Karpas-422 (cell line): ENCODE results near the gene SEZ6. TPM values are rescaled to one million over a fixed set of nuclear protein-coding genes. Genes with fewer than 3 reads are reported as not detected.

Source experiments
- DNase-seq: peaks from one replicate; pipeline ENCODE4 v3.0.0-alpha.2; 2015
- H2AFZ ChIP-seq: fragments of 200-600 bp; sonication (generic); 2 replicates; pipeline ENCODE4 v1.6.1; 2014; ENCODE audit warnings: antibody characterized with exemption, low read length, mixed read lengths
- H3K27ac ChIP-seq: fragments of 200-600 bp; sonication (generic); 2 replicates; pipeline ENCODE4 v1.5.1; 2014; ENCODE audit warnings: mild to moderate bottlenecking, low read length, moderate library complexity
- H3K27me3 ChIP-seq: fragments of 200-600 bp; sonication (generic); 2 replicates; pipeline ENCODE4 v1.6.1; 2014; ENCODE audit warnings: low read length, mixed read lengths
- H3K36me3 ChIP-seq: fragments of 200-600 bp; sonication (generic); 2 replicates; pipeline ENCODE4 v1.6.1; 2014; ENCODE audit warnings: low read length, mixed read lengths; ENCODE audit not compliant: insufficient read depth
- H3K4me1 ChIP-seq: fragments of 200-600 bp; sonication (generic); 2 replicates; pipeline ENCODE4 v1.6.1; 2014; ENCODE audit warnings: mild to moderate bottlenecking, low read length, mixed read lengths
- H3K4me2 ChIP-seq: fragments of 200-600 bp; sonication (generic); 2 replicates; pipeline ENCODE4 v1.6.1; 2014; ENCODE audit warnings: low read length, low read depth, mild to moderate bottlenecking; ENCODE audit not compliant: poor library complexity, severe bottlenecking
- H3K4me3 ChIP-seq: fragments of 200-600 bp; sonication (generic); 2 replicates; pipeline ENCODE4 v1.5.1; 2014; ENCODE audit warnings: mild to moderate bottlenecking, antibody characterized with exemption, low read length, mixed read lengths
- H3K79me2 ChIP-seq: fragments of 200-600 bp; sonication (generic); 2 replicates; pipeline ENCODE4 v1.6.1; 2014; ENCODE audit warnings: mild to moderate bottlenecking, low read length, mixed read lengths
- H3K9ac ChIP-seq: fragments of 200-600 bp; sonication (generic); 2 replicates; pipeline ENCODE4 v1.6.0; 2014; ENCODE audit warnings: low read length
- H3K9me2 ChIP-seq: fragments of 200-600 bp; sonication (generic), shearing (Covaris generic); replicated peaks from 2 replicates; pipeline ENCODE4 v1.6.0; 2014; ENCODE audit warnings: mild to moderate bottlenecking, low read length, moderate library complexity; ENCODE audit not compliant: insufficient read depth
- H3K9me3 ChIP-seq: fragments of 300-700, 200-600 bp; sonication (generic); 2 replicates; pipeline ENCODE4 v1.6.1; 2014; ENCODE audit warnings: low read length, mixed read lengths
- H4K20me1 ChIP-seq: fragments of 200-600 bp; sonication (generic); 2 replicates; pipeline ENCODE4 v1.6.1; 2014; ENCODE audit warnings: mild to moderate bottlenecking, antibody characterized with exemption, low read length, low read depth; ENCODE audit not compliant: insufficient read depth
- total RNA-seq: library from RNA; depleted of rRNA; stranded (reverse); fragments of >200 nt; shearing (Covaris generic); gene quantifications from 2 replicates; pipeline ENCODE4 v1.2.3, GENCODE V29; 2014; ENCODE audit warnings: low replicate concordance

The SEZ6 gene
- total RNA-seq, 1 experiment from 2014 or later = not detected

GRCh38 chr17:29004081-29004692 is 1.6 kb downstream of the SEZ6 start:
- Histone ChIP-seq H3K9me3 (no peaks in the 10 kb centered on the region), H2AFZ (no peak overlapping the region), H3K36me3 (no peaks in the 10 kb centered on the region), H3K9me2 (no peaks in the 10 kb centered on the region), H3K27ac (no peak overlapping the region), H3K4me2 (no peak overlapping the region), H3K9ac (no peak overlapping the region), H3K27me3 (no peaks in the 10 kb centered on the region), H4K20me1 (no peaks in the 10 kb centered on the region), H3K4me1 (no peaks in the 10 kb centered on the region), H3K79me2 (no peaks in the 10 kb centered on the region), H3K4me3 (no peak overlapping the region)
- DNase-seq = no peak

GRCh38 chr17:29003289-29003688 is 2.5 kb downstream of the SEZ6 start:
- 0 out of 2 replicates have a peak, but pooled peaks cover 5% of the 10 kb centered on the region for H4K20me1 ChIP-seq
- H3K27me3 ChIP-seq = no peaks in the 10 kb centered on the region

GRCh38 chr17:29002811-29003210 is 3.0 kb downstream of the SEZ6 start:
- Histone ChIP-seq H3K9me2 (no peaks in the 10 kb centered on the region), H3K9me3 (no peaks in the 10 kb centered on the region), H3K9ac (no peak overlapping the region), H3K27me3 (no peaks in the 10 kb centered on the region), H3K4me2 (no peak overlapping the region), H3K4me3 (no peak overlapping the region), H3K36me3 (no peaks in the 10 kb centered on the region), H2AFZ (no peak overlapping the region), H3K4me1 (no peaks in the 10 kb centered on the region), H4K20me1 (0 out of 2 replicates have a peak, but pooled peaks cover 5% of the 10 kb centered on the region), H3K79me2 (no peaks in the 10 kb centered on the region), H3K27ac (no peak overlapping the region)
- no peak for DNase-seq

More at GRCh38 chr17:29003289-29003688, 2.5 kb downstream of the SEZ6 start:
- Histone ChIP-seq H2AFZ (no peak overlapping the region), H3K27ac (no peak overlapping the region), H3K9me2 (no peaks in the 10 kb centered on the region), H3K9ac (no peak overlapping the region), H3K4me2 (no peak overlapping the region), H3K4me1 (no peaks in the 10 kb centered on the region), H3K36me3 (no peaks in the 10 kb centered on the region), H3K4me3 (no peak overlapping the region), H3K9me3 (no peaks in the 10 kb centered on the region), H3K79me2 (no peaks in the 10 kb centered on the region)
- DNase-seq = no peak

GRCh38 chr17:29000973-29001372 is 4.9 kb downstream of the SEZ6 start:
- Histone ChIP-seq H3K9me3 (no peaks in the 10 kb centered on the region), H3K79me2 (no peaks in the 10 kb centered on the region), H3K9ac (no peak overlapping the region), H4K20me1 (0 out of 2 replicates have a peak, but pooled peaks cover 5% of the 10 kb centered on the region), H2AFZ (no peak overlapping the region), H3K36me3 (no peaks in the 10 kb centered on the region), H3K27me3 (no peaks in the 10 kb centered on the region), H3K4me2 (no peak overlapping the region), H3K9me2 (no peaks in the 10 kb centered on the region), H3K4me3 (no peak overlapping the region), H3K4me1 (no peaks in the 10 kb centered on the region), H3K27ac (no peak overlapping the region)
- DNase-seq = no peak

- H3K27ac ChIP-seq = no peak overlapping the region
- H3K9me3 ChIP-seq = no peaks in the 10 kb centered on the region
- DNase-seq = no peak
- H3K4me2 ChIP-seq = no peak overlapping the region
- no peaks in the 10 kb centered on the region for H3K9me2 ChIP-seq
- H3K79me2 ChIP-seq = no peaks in the 10 kb centered on the region
- no peaks in the 10 kb centered on the region for H3K36me3 ChIP-seq
- no peaks in the 10 kb centered on the region for H3K27me3 ChIP-seq
- no peak overlapping the region for H3K4me3 ChIP-seq
- H3K4me1 ChIP-seq = no peaks in the 10 kb centered on the region
- H3K9ac ChIP-seq = no peak overlapping the region
- 0 out of 2 replicates have a peak, but pooled peaks cover 5% of the 10 kb centered on the region for H4K20me1 ChIP-seq
- H2AFZ ChIP-seq = no peak overlapping the region
These were observed 6.6 kb downstream of the SEZ6 start for GRCh38 chr17:28999206-28999605.

- 0 out of 2 replicates have a peak, but pooled peaks cover 5% of the 10 kb centered on the region for H4K20me1 ChIP-seq
- no peak overlapping the region for H3K27ac ChIP-seq
- H3K79me2 ChIP-seq = no peaks in the 10 kb centered on the region
- H3K4me1 ChIP-seq = no peaks in the 10 kb centered on the region
- H2AFZ ChIP-seq = no peak overlapping the region
- no peaks in the 10 kb centered on the region for H3K27me3 ChIP-seq
- no peaks in the 10 kb centered on the region for H3K36me3 ChIP-seq
- H3K4me2 ChIP-seq = no peak overlapping the region
- DNase-seq = no peak
- H3K9me3 ChIP-seq = no peaks in the 10 kb centered on the region
- no peaks in the 10 kb centered on the region for H3K9me2 ChIP-seq
- H3K4me3 ChIP-seq = no peak overlapping the region
- H3K9ac ChIP-seq = no peak overlapping the region
These were observed 8.0 kb downstream of the SEZ6 start for GRCh38 chr17:28997806-28998205.

- DNase-seq = no peak
- Histone ChIP-seq H3K4me2 (no peak overlapping the region), H3K4me3 (no peak overlapping the region), H3K4me1 (no peaks in the 10 kb centered on the region), H3K9ac (no peak overlapping the region), H3K79me2 (no peaks in the 10 kb centered on the region), H2AFZ (no peak overlapping the region), H3K27me3 (no peaks in the 10 kb centered on the region), H3K9me2 (no peaks in the 10 kb centered on the region), H3K9me3 (no peaks in the 10 kb centered on the region), H4K20me1 (0 out of 2 replicates have a peak, but pooled peaks cover 5% of the 10 kb centered on the region), H3K36me3 (no peaks in the 10 kb centered on the region), H3K27ac (no peak overlapping the region)
These were observed 9.2 kb downstream of the SEZ6 start for GRCh38 chr17:28996554-28997096.

GRCh38 chr17:28993645-28994426 is 12.0 kb downstream of the SEZ6 start:
- no peaks in the 10 kb centered on the region for H3K36me3 ChIP-seq
- no peak overlapping the region for H2AFZ ChIP-seq
- no peak overlapping the region for H3K27ac ChIP-seq
- H3K9ac ChIP-seq = no peak overlapping the region
- H3K79me2 ChIP-seq = no peaks in the 10 kb centered on the region
- no peaks in the 10 kb centered on the region for H3K27me3 ChIP-seq
- no peaks in the 10 kb centered on the region for H3K9me2 ChIP-seq
- no peak overlapping the region for H3K4me3 ChIP-seq
- H3K4me1 ChIP-seq = no peaks in the 10 kb centered on the region
- 0 out of 2 replicates have a peak, but pooled peaks cover 4% of the 10 kb centered on the region for H4K20me1 ChIP-seq
- no peaks in the 10 kb centered on the region for H3K9me3 ChIP-seq
- H3K4me2 ChIP-seq = no peak overlapping the region
- no peak for DNase-seq
